Trophoblast cell (in vitro differentiated cells and primary cell): ENCODE measurements around the gene SLC35A3.

Source experiments
- DNase-seq, 2 donors: peaks; one replicate each; pipeline ENCODE4 v3.0.0-alpha.2; 2016
- H2AFZ ChIP-seq: 2 replicates; pipeline ENCODE4 v1.6.1; 2013; ENCODE audit warnings: low read length, moderate library complexity, mild to moderate bottlenecking; ENCODE audit not compliant: insufficient read depth, poor library complexity
- H2AK5ac ChIP-seq: 2 replicates; pipeline ENCODE4 v1.6.1; 2013; ENCODE audit warnings: mild to moderate bottlenecking, low read length
- H2BK120ac ChIP-seq: 2 replicates; pipeline ENCODE4 v1.6.1; 2013; ENCODE audit warnings: low read length, mild to moderate bottlenecking, moderate library complexity; ENCODE audit not compliant: insufficient read depth, poor library complexity
- H2BK12ac ChIP-seq: 2 replicates; pipeline ENCODE4 v1.6.1; 2013; ENCODE audit warnings: mild to moderate bottlenecking, low read length, moderate library complexity
- H2BK5ac ChIP-seq: 2 replicates; pipeline ENCODE4 v1.6.1; 2013; ENCODE audit warnings: low read length, low read depth, moderate library complexity, mild to moderate bottlenecking; ENCODE audit not compliant: poor library complexity
- H3K14ac ChIP-seq: 2 replicates; pipeline ENCODE4 v1.6.1; 2013; ENCODE audit warnings: mild to moderate bottlenecking, low read length
- H3K18ac ChIP-seq: 2 replicates; pipeline ENCODE4 v1.6.1; 2013; ENCODE audit warnings: mild to moderate bottlenecking, low read length
- H3K23ac ChIP-seq: 2 replicates; pipeline ENCODE4 v1.6.1; 2013; ENCODE audit warnings: low read length
- H3K27ac ChIP-seq: 2 replicates; pipeline ENCODE4 v1.5.1; 2013; ENCODE audit warnings: low read depth, mild to moderate bottlenecking, inconsistent platforms, low read length, moderate library complexity
- H3K27me3 ChIP-seq: 2 replicates; pipeline ENCODE4 v1.6.1; 2013; ENCODE audit warnings: inconsistent platforms, mild to moderate bottlenecking, low read length, moderate library complexity; ENCODE audit not compliant: insufficient read depth
- H3K36me3 ChIP-seq, 2 experiments: 1 replicate in 1 of 2; 2 replicates in 1 of 2; pipeline ENCODE4 v1.6.1; 2013; ENCODE audit warnings: low read length in 2 of 2, mild to moderate bottlenecking in 2 of 2, moderate library complexity in 1 of 2; ENCODE audit not compliant: insufficient read depth in 2 of 2, control insufficient read depth in 1 of 2
- H3K4ac ChIP-seq: 2 replicates; pipeline ENCODE4 v1.6.1; 2013; ENCODE audit warnings: low read depth, mild to moderate bottlenecking, low read length, moderate library complexity
- H3K4me1 ChIP-seq, 2 experiments: 1 replicate in 1 of 2; 2 replicates in 1 of 2; pipeline ENCODE4 v1.6.1; 2013; ENCODE audit warnings: low read length in 2 of 2, mild to moderate bottlenecking in 2 of 2, moderate library complexity in 1 of 2; ENCODE audit not compliant: insufficient read depth in 2 of 2, control insufficient read depth in 1 of 2
- H3K4me2 ChIP-seq: 2 replicates; pipeline ENCODE4 v1.6.1; 2013; ENCODE audit warnings: inconsistent platforms, mild to moderate bottlenecking, low read length, moderate library complexity
- H3K4me3 ChIP-seq: 2 replicates; pipeline ENCODE4 v1.5.1; 2013; ENCODE audit warnings: mild to moderate bottlenecking, low read depth, low read length, inconsistent platforms
- H3K79me1 ChIP-seq: one replicate; pipeline ENCODE4 v1.6.1; 2013; ENCODE audit warnings: low read length
- H3K79me2 ChIP-seq: 2 replicates; pipeline ENCODE4 v1.6.1; 2013; ENCODE audit warnings: low read length, mild to moderate bottlenecking; ENCODE audit not compliant: control insufficient read depth, insufficient read depth, poor library complexity
- H3K9ac ChIP-seq: 2 replicates; pipeline ENCODE4 v1.6.1; 2013; ENCODE audit warnings: mild to moderate bottlenecking, low read length
- H3K9me3 ChIP-seq: 2 replicates; pipeline ENCODE4 v1.6.1; 2013; ENCODE audit warnings: low read depth, mild to moderate bottlenecking, control low read depth, inconsistent platforms, low read length; ENCODE audit not compliant: insufficient read depth
- H4K12ac ChIP-seq: 2 replicates; pipeline ENCODE4 v1.6.1; 2013; ENCODE audit warnings: low read depth, mild to moderate bottlenecking, low read length, moderate library complexity
- H4K8ac ChIP-seq: 2 replicates; pipeline ENCODE4 v1.6.1; 2013; ENCODE audit warnings: low read depth, mild to moderate bottlenecking, low read length, moderate library complexity
- H4K91ac ChIP-seq: one replicate; pipeline ENCODE4 v1.6.1; 2013; ENCODE audit warnings: low read depth, mild to moderate bottlenecking, low read length, moderate library complexity
- WGBS: extraction: QIAGEN DNeasy Blood & Tissue Kit; methylation state at CpG from one replicate; pipeline ENCODE4 v1.1.7; 2013; ENCODE audit warnings: missing lambda C conversion rate; ENCODE audit not compliant: insufficient read length, insufficient coverage; ENCODE audit errors: extremely low coverage; 5-methylcytosine and 5-hydroxymethylcytosine counted together

SLC35A3 gene

GRCh38 chr1:99978218-99978617 lies 8.4 kb downstream of the SLC35A3 start:
- Histone ChIP-seq H3K27ac (no peak overlapping the region), H3K9ac (no peak overlapping the region), H3K14ac (no peak overlapping the region), H3K27me3 (no peaks in the 10 kb centered on the region), H3K4me1 (no peaks in the 10 kb centered on the region), H3K79me2 (no peaks in the 10 kb centered on the region), H2BK120ac (no peak overlapping the region), H3K18ac (no peak overlapping the region), H3K23ac (no peak overlapping the region), H4K12ac (no peak overlapping the region), H4K91ac (no peak overlapping the region), H3K4me3 (no peak overlapping the region), H2BK12ac (no peak overlapping the region), H3K36me3 (peaks cover 5 to 9% of the 10 kb centered on the region in 2 experiments), H4K8ac (no peak overlapping the region), H3K9me3 (no peaks in the 10 kb centered on the region), H3K4ac (no peak overlapping the region), H3K4me2 (no peak overlapping the region), H3K79me1 (no peaks in the 10 kb centered on the region), H2AK5ac (no peak overlapping the region), H2AFZ (no peak overlapping the region), H2BK5ac (no peak overlapping the region)
- WGBS = no CpG with 5 or more reads among the region's 2 CpGs
- no peak for DNase-seq

GRCh38 chr1:99979091-99979490 lies 9.3 kb downstream of the SLC35A3 start:
- H3K4ac ChIP-seq = no peak overlapping the region
- no peaks in the 10 kb centered on the region for H3K9me3 ChIP-seq
- peaks cover 5 to 9% of the 10 kb centered on the region in 2 experiments for H3K36me3 ChIP-seq
- H2BK12ac ChIP-seq = no peak overlapping the region
- no peak overlapping the region for H3K18ac ChIP-seq
- no peaks in the 10 kb centered on the region for H3K79me2 ChIP-seq
- H4K12ac ChIP-seq = no peak overlapping the region
- H3K23ac ChIP-seq = no peak overlapping the region
- H3K4me1 ChIP-seq = no peaks in the 10 kb centered on the region
- H2BK120ac ChIP-seq = no peak overlapping the region
- no peak overlapping the region for H3K9ac ChIP-seq
- no peak overlapping the region for H3K27ac ChIP-seq
- no peaks in the 10 kb centered on the region for H3K27me3 ChIP-seq
- no peak overlapping the region for H4K91ac ChIP-seq
- no peak overlapping the region for H3K14ac ChIP-seq
- H4K8ac ChIP-seq = no peak overlapping the region
- H3K4me3 ChIP-seq = no peak overlapping the region
- no peak overlapping the region for H2AFZ ChIP-seq
- H3K4me2 ChIP-seq = no peak overlapping the region
- no peak overlapping the region for H2AK5ac ChIP-seq
- no peak for DNase-seq
- no peaks in the 10 kb centered on the region for H3K79me1 ChIP-seq
- H2BK5ac ChIP-seq = no peak overlapping the region

GRCh38 chr1:99980928-99981327 lies 11.1 kb downstream of the SLC35A3 start:
- no peak overlapping the region for H2BK120ac ChIP-seq
- no peak overlapping the region for H4K12ac ChIP-seq
- H3K9ac ChIP-seq = no peak overlapping the region
- H2BK5ac ChIP-seq = no peak overlapping the region
- no peaks in the 10 kb centered on the region for H3K27me3 ChIP-seq
- H3K4me1 ChIP-seq = no peaks in the 10 kb centered on the region
- no peak overlapping the region for H3K4me2 ChIP-seq
- no peak overlapping the region for H4K91ac ChIP-seq
- H4K8ac ChIP-seq = no peak overlapping the region
- H3K79me2 ChIP-seq = no peaks in the 10 kb centered on the region
- no peaks in the 10 kb centered on the region for H3K79me1 ChIP-seq
- H3K4me3 ChIP-seq = no peak overlapping the region
- H3K36me3 ChIP-seq = peaks cover under 1 to 3% of the 10 kb centered on the region in 2 experiments
- H3K4ac ChIP-seq = no peak overlapping the region
- no peak for DNase-seq
- no peak overlapping the region for H3K27ac ChIP-seq
- H3K23ac ChIP-seq = no peak overlapping the region
- no peak overlapping the region for H3K14ac ChIP-seq
- no peak overlapping the region for H2BK12ac ChIP-seq
- H2AFZ ChIP-seq = no peak overlapping the region
- no peak overlapping the region for H2AK5ac ChIP-seq
- H3K18ac ChIP-seq = no peak overlapping the region
- H3K9me3 ChIP-seq = no peaks in the 10 kb centered on the region

- Histone ChIP-seq H3K18ac (no peak overlapping the region), H3K4me1 (no peaks in the 10 kb centered on the region), H3K4me3 (no peak overlapping the region), H4K91ac (no peak overlapping the region), H3K4ac (no peak overlapping the region), H3K14ac (no peak overlapping the region), H3K23ac (no peak overlapping the region), H3K36me3 (peaks cover 1 to 2% of the 10 kb centered on the region in 2 experiments), H3K4me2 (no peak overlapping the region), H2BK5ac (no peak overlapping the region), H4K12ac (no peak overlapping the region), H2BK12ac (no peak overlapping the region), H3K27ac (no peak overlapping the region), H3K9me3 (no peaks in the 10 kb centered on the region), H3K9ac (no peak overlapping the region), H3K79me1 (no peaks in the 10 kb centered on the region), H4K8ac (no peak overlapping the region), H2BK120ac (no peak overlapping the region), H3K27me3 (no peaks in the 10 kb centered on the region), H2AK5ac (no peak overlapping the region), H3K79me2 (no peaks in the 10 kb centered on the region), H2AFZ (no peak overlapping the region)
- DNase-seq = no peak
- no CpG with 5 or more reads among the region's 2 CpGs for WGBS
Measured at GRCh38 chr1:99986656-99987225, 16.9 kb downstream of the SLC35A3 start.
